GM18507 (cell line): Measurements from ENCODE around the gene USP21.
A peak's percentile ranks its signal among the peaks of the same experiment; 100 is the strongest.

Experiments used
- DNase-seq: peaks from one replicate; pipeline ENCODE4 v3.0.0; 2011; ENCODE audit warnings: low read depth; ENCODE audit not compliant: insufficient read length; ENCODE audit errors: extremely low spot score
- FAIRE-seq: peaks from 2 replicates; lab custom pipeline; 2011; peaks lifted over from hg19 to GRCh38; lab: Jason Lieb, UNC

The USP21 gene

GRCh38 chr1:161187311-161187710 is 28.0 kb downstream of the USP21 start:
- DNase-seq = no peak
- FAIRE-seq = no peak

- DNase-seq = no peak
- no peak for FAIRE-seq
These were observed 29.1 kb downstream of the USP21 start for GRCh38 chr1:161188381-161188780.

- FAIRE-seq = no peak
- no peak for DNase-seq
These were observed 29.7 kb downstream of the USP21 start for GRCh38 chr1:161189036-161189435.

- no peak for FAIRE-seq
These were observed 31.7 kb downstream of the USP21 start for GRCh38 chr1:161190962-161191521.

GRCh38 chr1:161191971-161192370 is 32.7 kb downstream of the USP21 start:
- no peak for DNase-seq

More at GRCh38 chr1:161190962-161191521, 31.7 kb downstream of the USP21 start:
- no peak for DNase-seq

GRCh38 chr1:161192476-161193465 is 33.5 kb downstream of the USP21 start:
- peak; percentile 90 for FAIRE-seq
- no peak for DNase-seq

More at GRCh38 chr1:161191971-161192370, 32.7 kb downstream of the USP21 start:
- no peak for FAIRE-seq

GRCh38 chr1:161193561-161194235 is 34.4 kb downstream of the USP21 start:
- FAIRE-seq = no peak
- DNase-seq = no peak

- peak; percentile 86 for FAIRE-seq
- DNase-seq = no peak
These were observed 35.9 kb downstream of the USP21 start for GRCh38 chr1:161195171-161195570.

- FAIRE-seq (no peak), DNase-seq (no peak)
These were observed 36.8 kb downstream of the USP21 start for GRCh38 chr1:161196111-161196510.

GRCh38 chr1:161196521-161197451 is 37.5 kb downstream of the USP21 start:
- FAIRE-seq (no peak), DNase-seq (no peak)

- no peak for FAIRE-seq
- no peak for DNase-seq
These were observed 38.4 kb downstream of the USP21 start for GRCh38 chr1:161197560-161198193.

- DNase-seq = no peak
These were observed 39.0 kb downstream of the USP21 start for GRCh38 chr1:161198194-161198896.

GRCh38 chr1:161198897-161199431 is 39.7 kb downstream of the USP21 start, which contains the start of gene ADAMTS4:
ADAMTS4 (minus strand) TSS chr1:161199054; CDS start chr1:161198627, 427 bp downstream.
- FAIRE-seq (no peak), DNase-seq (no peak)

More at GRCh38 chr1:161198194-161198896, 39.0 kb downstream of the USP21 start:
- no peak for FAIRE-seq

GRCh38 chr1:161199506-161200139 is 40.3 kb downstream of the USP21 start:
- no peak for FAIRE-seq
- no peak for DNase-seq

- no peak for FAIRE-seq
- DNase-seq = no peak
These were observed 41.2 kb downstream of the USP21 start for GRCh38 chr1:161200421-161200991.

GRCh38 chr1:161200992-161201835 is 41.9 kb downstream of the USP21 start:
- no peak for DNase-seq
- no peak for FAIRE-seq
